Stimulated activated CD4-positive, alpha-beta T cell treated with anti-CD3 and anti-CD28 coated beads, Interleukin-4, amount 100 ng/mL, for 48 hours (primary cell): Measurements from ENCODE around the gene APP.
"Not testable (repeated sequence)": the region's sequence is repeated elsewhere in the genome, so short reads cannot be mapped to it uniquely, and the experiment has no call there.

Experiments used
- DNase-seq, 2 donors: peaks; one replicate each; pipeline ENCODE4 v3.0.0-alpha.2; 2020; ENCODE audit warnings: low read depth in 2 of 2

APP gene

GRCh38 chr21:26064506-26064905 lies 106.1 kb downstream of the APP start:
- DNase-seq: no peak

- DNase-seq: no peak
Observed at GRCh38 chr21:26061437-26061836, 109.1 kb downstream of the APP start.

GRCh38 chr21:26060335-26061115 lies 110.0 kb downstream of the APP start:
- DNase-seq: no peak

GRCh38 chr21:26057477-26058170 lies 112.9 kb downstream of the APP start:
- no peak for DNase-seq

GRCh38 chr21:26055841-26056264 lies 114.7 kb downstream of the APP start:
- DNase-seq: no peak

- DNase-seq: no peak
Observed at GRCh38 chr21:26055010-26055409, 115.6 kb downstream of the APP start.

- no peak for DNase-seq
Observed at GRCh38 chr21:26052057-26052456, 118.5 kb downstream of the APP start.

- no peak for DNase-seq
Observed at GRCh38 chr21:26050857-26051256, 119.7 kb downstream of the APP start.

- no peak for DNase-seq
Observed at GRCh38 chr21:26049803-26050202, 120.8 kb downstream of the APP start.

GRCh38 chr21:26047279-26047967 lies 123.1 kb downstream of the APP start:
- DNase-seq: no peak

GRCh38 chr21:26043891-26044290 lies 126.7 kb downstream of the APP start:
- DNase-seq: no peak

- no peak for DNase-seq
Observed at GRCh38 chr21:26042181-26042876, 128.2 kb downstream of the APP start.

GRCh38 chr21:26041431-26042180 lies 129.0 kb downstream of the APP start:
- no peak for DNase-seq

- DNase-seq: no peak
Observed at GRCh38 chr21:26036916-26037315, 133.7 kb downstream of the APP start.

- no peak for DNase-seq
Observed at GRCh38 chr21:26032263-26032662, 138.3 kb downstream of the APP start.

- no peak for DNase-seq
Observed at GRCh38 chr21:26028183-26028582, 142.4 kb downstream of the APP start.

- no peak for DNase-seq
Observed at GRCh38 chr21:26027696-26028095, 142.9 kb downstream of the APP start.

GRCh38 chr21:26025536-26026512 lies 144.7 kb downstream of the APP start:
- no peak for DNase-seq

- not testable (repeated sequence) for DNase-seq
Observed at GRCh38 chr21:26023406-26023805, 147.2 kb downstream of the APP start.
